ENCODE data around the gene TLE4.

TLE4 gene

GRCh38 chr9:79658926-79659325, 87.2 kb downstream of the TLE4 start:
- in situ Hi-C loops (cut with MboI; ENCODE audit: low sequenced_read_pairs, unreplicated experiment), result no loop called here
- DNase-seq (ENCODE audit: low spot score), result no peak
- no peak for TF ChIP-seq CTCF (IDR thresholded peaks at IDR 0.05; ENCODE audit: borderline replicate concordance, control extremely low read depth, extremely low read depth, insufficient read depth, missing control alignments)

- TF ChIP-seq CTCF (IDR thresholded peaks at IDR 0.05; ENCODE audit: borderline replicate concordance, control extremely low read depth, extremely low read depth, insufficient read depth, missing control alignments), result no peak
- no peak for DNase-seq (ENCODE audit: low spot score)
- in situ Hi-C loops (cut with MboI; ENCODE audit: low sequenced_read_pairs, unreplicated experiment), result no loop called here
Measured at GRCh38 chr9:79660615-79661014, 88.8 kb downstream of the TLE4 start.

GRCh38 chr9:79661279-79661678, 89.5 kb downstream of the TLE4 start:
- in situ Hi-C loops (cut with MboI; ENCODE audit: low sequenced_read_pairs, unreplicated experiment), result no loop called here
- no peak for DNase-seq (ENCODE audit: low spot score)
- TF ChIP-seq CTCF (IDR thresholded peaks at IDR 0.05; ENCODE audit: borderline replicate concordance, control extremely low read depth, extremely low read depth, insufficient read depth, missing control alignments), result no peak

GRCh38 chr9:79661886-79662536, 90.2 kb downstream of the TLE4 start:
- DNase-seq (ENCODE audit: low spot score), result no peak
- in situ Hi-C loops (cut with MboI; ENCODE audit: low sequenced_read_pairs, unreplicated experiment), result no loop called here
- no peak for TF ChIP-seq CTCF (IDR thresholded peaks at IDR 0.05; ENCODE audit: borderline replicate concordance, control extremely low read depth, extremely low read depth, insufficient read depth, missing control alignments)

GRCh38 chr9:79662537-79662956, 90.8 kb downstream of the TLE4 start:
- in situ Hi-C loops (cut with MboI; ENCODE audit: low sequenced_read_pairs, unreplicated experiment), result no loop called here
- no peak for DNase-seq (ENCODE audit: low spot score)
- no peak for TF ChIP-seq CTCF (IDR thresholded peaks at IDR 0.05; ENCODE audit: borderline replicate concordance, control extremely low read depth, extremely low read depth, insufficient read depth, missing control alignments)

GRCh38 chr9:79663300-79663699, 91.5 kb downstream of the TLE4 start:
- no peak for DNase-seq (ENCODE audit: low spot score)
- in situ Hi-C loops (cut with MboI; ENCODE audit: low sequenced_read_pairs, unreplicated experiment), result no loop called here
- TF ChIP-seq CTCF (IDR thresholded peaks at IDR 0.05; ENCODE audit: borderline replicate concordance, control extremely low read depth, extremely low read depth, insufficient read depth, missing control alignments), result no peak

All from GM13976 (cell line).